ENCODE results near the gene TMEM95.
A peak's percentile ranks its signal among the peaks of the same experiment; 100 is the strongest.
"Not testable (repeated sequence)": the region's sequence is repeated elsewhere in the genome, so short reads cannot be mapped to it uniquely, and the experiment has no call there.

TMEM95 gene

GRCh38 chr17:7355573-7355972 is 617 bp downstream of the TMEM95 start:
- Histone ChIP-seq H3K4me3 (replicated peaks; ENCODE audit: low read depth, low read length) (no peak overlapping the region), H3K27me3 (replicated peaks; ENCODE audit: control insufficient read depth, insufficient read depth, low read length) (no peaks in the 10 kb centered on the region), H3K36me3 (ENCODE audit: control insufficient read depth, insufficient read depth, low read length) (no peaks in the 10 kb centered on the region)
- DNase-seq (ENCODE audit: extremely low read depth, insufficient read length), result no peak
- TF ChIP-seq CTCF (IDR thresholded peaks at IDR 0.05; ENCODE audit: insufficient read depth, low read length, poor library complexity, severe bottlenecking), result no peak

- Histone ChIP-seq H3K27me3 (replicated peaks; ENCODE audit: control insufficient read depth, insufficient read depth, low read length) (no peaks in the 10 kb centered on the region), H3K36me3 (ENCODE audit: control insufficient read depth, insufficient read depth, low read length) (no peaks in the 10 kb centered on the region), H3K4me3 (replicated peaks; ENCODE audit: low read depth, low read length) (no peak overlapping the region)
- TF ChIP-seq CTCF (IDR thresholded peaks at IDR 0.05; ENCODE audit: insufficient read depth, low read length, poor library complexity, severe bottlenecking), result peak; percentile 97
- peak; percentile 82 for DNase-seq (ENCODE audit: extremely low read depth, insufficient read length)
Measured at GRCh38 chr17:7356072-7356549, 1.2 kb downstream of the TMEM95 start.

GRCh38 chr17:7356756-7357155 is 1.8 kb downstream of the TMEM95 start:
- DNase-seq (ENCODE audit: extremely low read depth, insufficient read length), result no peak
- no peak for TF ChIP-seq CTCF (IDR thresholded peaks at IDR 0.05; ENCODE audit: insufficient read depth, low read length, poor library complexity, severe bottlenecking)
- H3K27me3 ChIP-seq (replicated peaks; ENCODE audit: control insufficient read depth, insufficient read depth, low read length), result no peaks in the 10 kb centered on the region
- H3K4me3 ChIP-seq (replicated peaks; ENCODE audit: low read depth, low read length), result no peak overlapping the region
- no peaks in the 10 kb centered on the region for H3K36me3 ChIP-seq (ENCODE audit: control insufficient read depth, insufficient read depth, low read length)

- no peaks in the 10 kb centered on the region for H3K36me3 ChIP-seq (ENCODE audit: control insufficient read depth, insufficient read depth, low read length)
- H3K27me3 ChIP-seq (replicated peaks; ENCODE audit: control insufficient read depth, insufficient read depth, low read length), result no peaks in the 10 kb centered on the region
- DNase-seq (ENCODE audit: extremely low read depth, insufficient read length), result no peak
- no peak for TF ChIP-seq CTCF (IDR thresholded peaks at IDR 0.05; ENCODE audit: insufficient read depth, low read length, poor library complexity, severe bottlenecking)
- no peak overlapping the region for H3K4me3 ChIP-seq (replicated peaks; ENCODE audit: low read depth, low read length)
Measured at GRCh38 chr17:7357381-7357780, 2.4 kb downstream of the TMEM95 start.

GRCh38 chr17:7361906-7362305 is 7.0 kb downstream of the TMEM95 start:
- no peak for DNase-seq (ENCODE audit: extremely low read depth, insufficient read length)
- no peak for TF ChIP-seq CTCF (IDR thresholded peaks at IDR 0.05; ENCODE audit: insufficient read depth, low read length, poor library complexity, severe bottlenecking)
- no peak overlapping the region for H3K4me3 ChIP-seq (replicated peaks; ENCODE audit: low read depth, low read length)
- no peaks in the 10 kb centered on the region for H3K36me3 ChIP-seq (ENCODE audit: control insufficient read depth, insufficient read depth, low read length)
- no peaks in the 10 kb centered on the region for H3K27me3 ChIP-seq (replicated peaks; ENCODE audit: control insufficient read depth, insufficient read depth, low read length)

- DNase-seq (ENCODE audit: extremely low read depth, insufficient read length), result no peak
- H3K36me3 ChIP-seq (ENCODE audit: control insufficient read depth, insufficient read depth, low read length), result no peaks in the 10 kb centered on the region
- no peak for TF ChIP-seq CTCF (IDR thresholded peaks at IDR 0.05; ENCODE audit: insufficient read depth, low read length, poor library complexity, severe bottlenecking)
- no peaks in the 10 kb centered on the region for H3K27me3 ChIP-seq (replicated peaks; ENCODE audit: control insufficient read depth, insufficient read depth, low read length)
- H3K4me3 ChIP-seq (replicated peaks; ENCODE audit: low read depth, low read length), result no peak overlapping the region
Measured at GRCh38 chr17:7363311-7363710, 8.4 kb downstream of the TMEM95 start.

- not testable (repeated sequence) for H3K4me3 ChIP-seq (replicated peaks; ENCODE audit: low read depth, low read length); H3K36me3 ChIP-seq (ENCODE audit: control insufficient read depth, insufficient read depth, low read length); H3K27me3 ChIP-seq (replicated peaks; ENCODE audit: control insufficient read depth, insufficient read depth, low read length); DNase-seq (ENCODE audit: extremely low read depth, insufficient read length)
Measured at GRCh38 chr17:7365963-7366362, 11.0 kb downstream of the TMEM95 start.

All from GM06990 (cell line).